K562 (cell line): Measurements from ENCODE around the gene A1CF.
"Not testable (repeated sequence)": the region's sequence is repeated elsewhere in the genome, so short reads cannot be mapped to it uniquely, and the experiment has no call there.

ENCODE experiments used
- CTCF ChIP-seq, 3 experiments: IDR thresholded peaks in 2 of 3; conservative IDR thresholded peaks in 1 of 3; 2 replicates each; pipeline ENCODE4 v1.5.1; 2011 to 2012; ENCODE audit warnings: low read length in 3 of 3, mild to moderate bottlenecking in 3 of 3, control low read depth in 2 of 3, improper control_type of control experiment in 1 of 3, inconsistent platforms in 1 of 3, low read depth in 1 of 3, mixed read lengths in 1 of 3, moderate library complexity in 1 of 3; ENCODE audit not compliant: insufficient read depth in 2 of 3
- FOXJ3 ChIP-seq: sonication (generic); formaldehyde crosslinking; IDR thresholded peaks from 2 replicates; pipeline ENCODE4 v1.4.0; 2020; ENCODE audit warnings: mild to moderate bottlenecking, missing genetic modification reagents
- HIVEP1 ChIP-seq: fragments of 250-450 bp; sonication (Bioruptor Pico); IDR thresholded peaks from 2 replicates; pipeline ENCODE4 v1.4.0; 2020; ENCODE audit warnings: mild to moderate bottlenecking
- MLX ChIP-seq, 2 experiments: fragments of 450-650 bp in 1 of 2; sonication (generic) in 1 of 2; formaldehyde crosslinking; conservative IDR thresholded peaks; 2 replicates each; pipeline versions ENCODE4 v1.4.0 to v1.8.1; 2020 to 2022; ENCODE audit warnings: mild to moderate bottlenecking in 1 of 2, missing genetic modification reagents in 1 of 2
- NFE2 ChIP-seq: IDR thresholded peaks from 2 replicates; pipeline ENCODE4 v1.6.1; 2014; ENCODE audit warnings: antibody characterized with exemption, low read depth
- PHF8 ChIP-seq: fragments of 200-600 bp; sonication (generic); IDR thresholded peaks from 2 replicates; pipeline ENCODE4 v1.6.1; 2012; ENCODE audit warnings: mixed run types, mild to moderate bottlenecking, inconsistent platforms, low read length, moderate library complexity, borderline replicate concordance
- POLR2AphosphoS5 ChIP-seq: IDR thresholded peaks from 2 replicates; pipeline ENCODE4 v1.6.1; 2011; ENCODE audit warnings: mild to moderate bottlenecking, low read depth, low read length, moderate library complexity; ENCODE audit not compliant: control insufficient read depth, insufficient read depth
- RBM25 ChIP-seq: fragments of 200-400 bp; formaldehyde crosslinking; IDR thresholded peaks from 2 replicates; pipeline ENCODE4 v1.6.1; 2018; ENCODE audit warnings: low read length, low read depth, moderate library complexity; ENCODE audit not compliant: severe bottlenecking
- RBM39 ChIP-seq: fragments of 200-400 bp; formaldehyde crosslinking; optimal IDR thresholded peaks from 2 replicates; pipeline ENCODE3; 2018; ENCODE audit warnings: low read depth, low read length
- REST ChIP-seq, 2 experiments: fragments of 450-650 bp; formaldehyde crosslinking in 1 of 2; IDR thresholded peaks; 2 replicates each; pipeline versions ENCODE4 v1.4.0 to v1.6.1; 2014 to 2020; ENCODE audit warnings: mild to moderate bottlenecking in 2 of 2, borderline replicate concordance in 1 of 2, low read depth in 1 of 2
- ZBTB33 ChIP-seq: sonication (generic); formaldehyde crosslinking; IDR thresholded peaks from 2 replicates; pipeline ENCODE4 v1.8.1; 2023; ENCODE audit warnings: mild to moderate bottlenecking, missing genetic modification reagents
- ZNF384 ChIP-seq: IDR thresholded peaks from 2 replicates; pipeline ENCODE4 v1.6.1; 2012; ENCODE audit warnings: low read depth, low read length, improper control_type of control experiment

GRCh38 chr10:50923471-50923870 lies 38.0 kb upstream of the A1CF start:
- TF ChIP-seq MLX (CRISPR knock-in tag; conservative IDR thresholded peaks at IDR 0.05); HIVEP1 (CRISPR knock-in tag); REST (IDR thresholded peaks at IDR 0.05; ENCODE audit: borderline replicate concordance); REST (CRISPR knock-in tag; IDR thresholded peaks at IDR 0.05; ENCODE audit: low read depth); CTCF (IDR thresholded peaks at IDR 0.05 in 2 of 3, conservative IDR thresholded peaks at IDR 0.05 in 1 of 3; ENCODE audit: insufficient read depth in 2 of 3, low read depth in 1 of 3, low read length in 3 of 3); ZNF384; RBM39; PHF8; POLR2AphosphoS5; ZBTB33 (CRISPR knock-in tag); NFE2; RBM25; FOXJ3 (CRISPR knock-in tag): not testable (repeated sequence)
